GM19043 (cell line): Measurements from ENCODE around the gene SMYD4.

Experiments used
- ATAC-seq: cut with Tn5 transposase; IDR thresholded peaks from one replicate; pipeline ENCODE4 v1.9.1; 2021; ENCODE audit warnings: low read depth; ENCODE audit not compliant: unreplicated experiment

Gene SMYD4

DNA sequence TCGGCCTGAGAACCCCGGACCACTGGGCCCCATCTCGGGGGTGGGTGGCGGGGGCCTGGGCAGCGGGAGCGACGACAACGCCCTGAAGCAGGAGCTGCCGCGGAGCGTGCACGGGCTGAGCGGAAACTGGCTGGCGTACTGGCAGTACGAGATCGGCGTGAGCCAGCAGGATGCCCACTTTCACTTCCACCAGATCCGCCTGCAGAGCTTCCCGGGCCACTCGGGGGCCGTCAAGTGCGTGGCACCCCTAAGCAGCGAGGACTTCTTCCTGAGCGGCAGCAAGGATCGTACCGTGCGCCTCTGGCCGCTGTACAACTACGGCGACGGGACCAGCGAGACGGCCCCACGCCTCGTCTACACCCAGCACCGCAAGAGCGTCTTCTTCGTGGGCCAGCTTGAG lies 95.9 kb downstream of the SMYD4 start:
- ATAC-seq, result no peak

DNA sequence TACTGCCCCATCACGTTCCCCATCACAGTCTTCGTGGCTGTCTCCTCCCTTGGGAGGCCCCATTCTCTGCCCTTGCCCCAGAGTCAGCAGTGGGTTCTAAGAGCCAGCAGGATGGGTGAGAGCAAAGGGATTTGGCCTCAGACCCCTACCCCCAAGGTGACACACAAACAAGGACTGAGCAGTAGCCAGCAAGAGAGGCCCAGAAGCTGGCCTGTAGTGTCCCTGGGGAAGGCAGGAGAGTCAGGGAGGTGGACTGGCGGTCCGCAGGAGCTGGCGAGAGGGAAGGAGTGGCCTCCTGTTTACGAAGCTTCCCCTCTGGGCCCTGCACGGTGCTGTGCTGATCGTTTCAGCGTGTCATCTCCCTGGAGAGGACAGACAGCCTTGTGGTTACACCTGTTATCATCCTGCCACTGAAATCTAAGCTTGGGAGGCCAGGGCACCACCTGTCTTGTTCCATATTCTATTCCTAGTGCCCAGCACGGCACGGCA lies 96.8 kb downstream of the SMYD4 start:
- no peak for ATAC-seq

DNA sequence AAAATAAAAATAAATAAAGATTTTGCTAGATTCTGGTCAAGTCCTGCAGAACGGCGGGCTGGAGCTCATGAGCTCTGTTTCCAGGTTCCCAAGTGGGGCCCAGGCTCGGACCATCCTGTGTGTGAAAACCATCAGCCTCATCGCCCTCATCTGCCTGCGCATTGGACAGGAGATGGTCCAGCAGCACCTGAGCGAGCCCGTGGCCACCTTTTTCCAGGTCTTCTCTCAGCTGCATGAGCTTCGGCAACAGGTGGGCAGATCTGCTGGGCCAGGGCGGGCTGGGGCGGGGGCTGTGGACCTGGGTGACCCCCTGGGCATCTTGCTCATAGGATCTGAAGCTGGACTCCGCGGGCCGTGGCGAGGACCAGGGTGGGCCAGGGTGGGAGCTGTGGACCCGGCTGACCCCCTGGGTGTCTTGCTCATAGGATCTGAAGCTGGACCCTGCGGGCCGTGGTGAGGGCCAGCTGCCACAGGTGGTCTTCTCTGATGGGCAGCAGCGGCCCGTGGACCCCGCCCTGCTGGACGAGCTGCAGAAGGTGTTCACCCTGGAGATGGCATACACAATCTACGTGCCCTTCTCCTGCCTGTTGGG lies 97.4 kb downstream of the SMYD4 start:
- no peak for ATAC-seq

DNA sequence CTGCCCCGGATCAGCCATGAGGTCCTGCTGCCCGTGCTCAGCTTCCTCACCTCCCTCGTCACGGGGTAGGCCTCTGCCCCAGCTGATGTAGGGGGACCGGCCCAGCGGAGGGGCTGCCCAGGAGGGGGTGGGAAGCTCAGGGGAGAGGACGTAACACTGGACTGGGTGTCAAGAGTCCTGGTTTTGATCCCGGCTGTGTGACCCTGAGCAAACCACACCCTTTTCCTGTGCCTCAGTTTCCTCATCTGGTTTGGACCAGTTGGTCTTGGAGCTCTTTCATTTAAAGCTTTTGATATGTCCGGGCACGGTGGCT lies 98.6 kb downstream of the SMYD4 start:
- ATAC-seq, result no peak

DNA sequence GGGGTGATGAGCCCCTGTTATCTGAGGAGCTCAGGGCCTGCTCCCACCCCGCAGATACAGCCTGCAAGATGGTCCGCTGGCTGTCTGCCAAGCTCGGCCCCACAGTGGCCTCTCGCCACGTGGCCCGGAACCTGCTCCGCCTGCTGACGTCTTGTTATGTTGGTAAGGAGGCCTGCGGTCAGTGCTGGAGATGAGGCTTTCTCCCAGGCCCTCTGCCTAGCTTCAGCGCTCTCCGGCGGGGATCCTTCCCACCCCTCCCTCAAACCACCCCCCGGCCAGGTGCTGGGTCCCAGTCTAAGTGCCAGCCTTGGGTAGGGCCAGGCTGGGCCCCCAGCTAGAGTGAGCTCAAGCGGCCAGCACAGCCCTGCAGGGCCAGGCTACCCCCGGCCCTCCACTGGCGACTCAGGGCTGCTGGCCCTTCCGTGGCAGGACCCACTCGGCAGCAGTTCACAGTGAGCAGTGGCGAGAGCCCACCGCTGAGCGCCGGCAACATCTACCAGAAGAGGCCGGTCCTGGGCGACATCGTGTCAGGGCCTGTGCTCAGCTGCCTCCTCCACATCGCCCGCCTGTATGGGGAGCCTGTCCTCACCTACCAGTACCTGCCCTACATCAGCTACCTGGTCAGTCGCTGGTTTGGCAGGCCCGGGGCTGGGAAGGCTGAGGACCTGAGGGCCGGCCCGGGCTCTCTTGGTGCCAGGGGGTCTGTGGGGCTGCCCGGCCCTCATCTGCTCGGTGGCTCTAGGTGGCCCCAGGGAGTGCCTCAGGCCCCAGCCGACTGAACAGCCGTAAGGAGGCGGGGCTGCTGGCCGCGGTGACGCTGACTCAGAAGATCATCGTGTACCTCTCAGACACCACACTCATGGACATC lies 99.1 kb downstream of the SMYD4 start:
- ATAC-seq, result no peak

DNA sequence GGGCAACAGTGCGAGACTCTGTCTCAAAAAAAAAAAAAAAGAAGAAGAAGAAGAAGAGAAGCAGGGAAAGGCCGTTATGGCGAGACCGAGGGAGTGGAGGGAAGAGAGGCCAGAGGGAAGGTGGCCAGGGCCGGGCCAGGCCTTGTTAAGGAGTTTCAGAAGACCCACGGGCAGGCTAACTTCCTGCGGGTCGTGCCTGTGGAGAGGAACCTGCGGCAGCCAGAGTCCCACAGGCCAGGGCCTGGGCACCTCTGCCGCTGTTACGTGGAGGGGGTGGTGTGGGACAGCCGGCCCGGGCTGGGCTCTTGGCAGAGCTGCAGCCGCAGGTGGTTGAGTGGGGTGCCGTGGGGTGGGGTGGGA lies 99.8 kb downstream of the SMYD4 start:
- no peak for ATAC-seq
